Retina (tissue), 1 donor: ENCODE measurements around the gene ATP11B.
"Not testable (repeated sequence)": the region's sequence is repeated elsewhere in the genome, so short reads cannot be mapped to it uniquely, and the experiment has no call there.

Experiments
- DNase-seq: peaks from one replicate; pipeline ENCODE4 v3.0.0-alpha.2; 2016

The ATP11B gene

DNA sequence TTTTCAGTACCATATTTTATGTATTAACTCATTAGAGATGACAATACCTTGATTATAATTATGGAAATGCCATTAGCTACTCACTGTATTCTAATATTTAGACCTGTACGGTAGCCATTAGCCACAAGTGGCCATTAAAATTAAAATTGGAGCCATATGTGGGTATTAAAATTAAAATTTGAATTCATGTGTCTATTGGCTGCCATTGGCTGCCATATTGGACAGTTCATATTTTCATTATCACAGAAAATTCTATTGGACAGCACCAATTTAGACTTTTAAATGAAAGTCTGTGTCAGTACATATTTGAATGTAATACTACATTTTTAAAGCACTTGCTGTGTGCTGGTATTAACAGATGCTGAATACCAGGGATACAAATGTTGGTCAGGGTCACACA, 3.0 kb downstream of the ATP11B start:
- no peak for DNase-seq

DNA sequence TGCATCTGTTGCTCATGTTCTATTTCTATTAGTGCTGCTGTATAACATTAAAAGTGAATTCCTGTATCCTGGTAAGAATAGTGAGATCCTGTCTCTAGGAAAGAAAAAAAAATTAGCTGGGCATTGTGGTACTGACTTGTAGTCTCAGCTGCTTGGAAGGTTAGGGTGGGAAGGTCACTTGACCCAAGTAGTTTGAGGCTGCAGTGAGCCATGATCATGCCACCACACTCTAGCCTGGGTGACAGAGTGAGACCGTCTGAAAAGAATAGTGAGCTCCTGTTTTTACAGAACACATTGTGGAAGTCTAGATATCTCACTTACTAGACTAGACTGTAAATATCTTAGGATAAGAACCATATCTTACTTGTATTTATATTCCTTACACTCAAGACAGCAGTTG, 4.6 kb downstream of the ATP11B start:
- no peak for DNase-seq

DNA sequence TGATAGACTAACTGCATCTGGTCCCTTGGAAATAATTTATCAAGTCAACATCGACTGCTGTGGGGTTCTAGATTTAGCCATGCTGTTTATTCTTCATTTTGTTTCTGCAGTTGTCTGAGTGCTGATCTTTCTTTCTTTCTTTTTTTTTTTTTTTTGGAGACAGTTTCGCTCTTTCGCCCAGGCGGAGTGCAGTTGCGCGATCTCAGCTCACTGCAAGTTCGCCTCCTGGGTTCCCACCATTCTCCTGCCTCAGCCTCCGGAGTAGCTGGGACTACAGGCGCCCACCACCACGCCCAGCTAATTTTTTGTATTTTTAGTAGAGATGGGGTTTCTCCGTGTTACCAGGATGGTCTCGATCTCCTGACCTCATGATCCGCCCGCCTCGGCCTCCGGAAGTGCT, 5.8 kb downstream of the ATP11B start:
- DNase-seq, result not testable (repeated sequence)

DNA sequence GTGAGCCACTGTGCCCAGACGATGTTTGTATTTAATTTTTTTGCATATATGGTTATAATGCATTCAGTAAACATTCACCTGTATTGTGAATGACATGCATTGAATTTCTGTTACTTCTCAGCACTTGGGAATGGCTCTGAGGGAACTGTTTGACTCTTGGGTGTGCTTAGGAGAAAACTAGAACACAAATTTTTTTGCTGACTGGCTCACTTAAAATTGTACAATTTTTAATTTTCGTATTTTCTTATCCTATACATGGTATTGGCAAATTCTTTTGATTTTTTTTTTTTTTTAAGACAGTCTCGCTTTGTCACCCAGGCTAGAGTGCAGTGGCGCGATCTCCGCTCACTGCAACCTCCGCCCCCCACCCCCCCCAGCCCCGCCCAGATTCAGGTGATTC, 7.2 kb downstream of the ATP11B start:
- DNase-seq, result no peak

DNA sequence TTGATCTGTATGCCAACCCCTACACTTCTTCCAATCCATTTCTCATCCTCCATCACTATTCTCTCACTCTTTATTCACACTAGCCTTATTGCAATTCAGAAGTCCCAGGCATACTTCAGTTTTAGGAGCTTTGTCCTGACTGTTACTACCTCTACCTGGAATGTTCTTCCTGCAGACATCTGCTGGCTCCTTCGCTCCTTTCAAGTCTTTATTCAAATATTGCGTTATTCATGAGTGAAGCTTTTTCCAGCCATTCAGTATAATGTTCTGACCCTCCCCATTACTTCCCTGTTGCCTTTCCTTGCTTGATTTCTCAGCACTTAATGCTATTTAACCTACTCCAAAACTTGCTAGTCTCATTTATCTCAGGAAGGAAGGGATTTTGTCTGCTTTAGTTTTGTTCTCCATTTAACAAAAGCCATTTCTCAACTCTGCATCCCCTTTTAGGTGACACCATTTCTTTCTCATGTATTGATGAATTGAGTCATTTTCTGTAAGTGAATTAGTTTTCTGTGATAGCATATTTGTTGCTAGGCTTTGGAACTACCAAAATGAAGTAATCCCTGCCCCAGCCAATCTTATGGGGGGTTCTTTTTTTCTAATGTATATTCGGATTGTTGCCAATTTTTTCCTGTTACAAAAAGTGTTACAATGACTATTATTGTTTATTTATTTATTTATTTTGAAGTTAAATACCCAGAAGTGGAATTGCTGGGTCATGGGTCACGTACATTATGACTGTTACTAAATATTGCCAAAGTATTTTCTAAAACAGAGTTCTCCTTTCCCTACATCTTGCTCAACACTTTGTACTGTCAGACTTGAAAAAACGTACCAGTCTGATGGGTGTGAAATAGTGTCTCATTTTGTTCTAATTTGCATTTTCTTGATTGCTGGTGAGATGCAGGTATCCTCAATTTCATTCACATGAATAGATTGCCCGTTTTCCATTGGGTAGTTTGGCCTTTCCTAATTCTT, 9.4 kb downstream of the ATP11B start:
- DNase-seq, result no peak

DNA sequence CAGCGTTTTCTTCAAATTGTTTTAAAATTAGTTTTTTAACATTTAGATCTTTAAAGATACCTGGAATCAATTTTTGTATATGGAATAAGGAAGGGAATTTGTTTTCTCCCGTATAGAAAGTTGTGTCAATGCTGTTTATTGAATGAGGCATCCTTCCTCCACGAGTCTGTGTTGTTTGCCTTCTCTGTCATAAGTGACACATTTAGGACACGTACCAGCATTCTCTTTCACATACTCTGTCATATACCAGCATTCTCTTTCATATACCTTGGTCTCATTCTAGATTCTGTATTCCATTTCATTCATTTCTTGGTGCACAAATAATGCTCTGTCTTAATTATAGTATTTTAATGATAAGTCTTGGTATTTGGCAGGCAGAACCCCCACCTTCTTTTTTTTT, 10.3 kb downstream of the ATP11B start:
- DNase-seq, result no peak

DNA sequence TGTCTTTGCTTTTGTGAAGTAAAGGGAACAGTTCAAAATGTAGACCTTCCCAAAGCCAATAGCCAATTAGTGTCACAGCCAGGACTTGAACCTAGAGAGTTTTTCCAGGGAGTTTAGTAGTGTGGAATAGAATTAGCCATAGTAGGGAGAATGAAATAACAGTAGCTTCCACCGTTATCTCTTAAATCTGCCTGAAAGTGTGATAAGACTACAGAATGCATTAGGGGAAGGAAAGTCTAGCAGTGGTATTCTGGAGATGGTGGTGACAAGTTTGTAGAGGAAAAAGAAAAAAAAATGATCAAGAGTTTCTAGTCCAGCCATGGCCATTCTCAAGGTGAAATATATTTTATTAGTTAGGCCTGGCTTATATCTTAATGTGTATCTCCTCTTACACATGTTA, 13.8 kb downstream of the ATP11B start:
- DNase-seq, result no peak

DNA sequence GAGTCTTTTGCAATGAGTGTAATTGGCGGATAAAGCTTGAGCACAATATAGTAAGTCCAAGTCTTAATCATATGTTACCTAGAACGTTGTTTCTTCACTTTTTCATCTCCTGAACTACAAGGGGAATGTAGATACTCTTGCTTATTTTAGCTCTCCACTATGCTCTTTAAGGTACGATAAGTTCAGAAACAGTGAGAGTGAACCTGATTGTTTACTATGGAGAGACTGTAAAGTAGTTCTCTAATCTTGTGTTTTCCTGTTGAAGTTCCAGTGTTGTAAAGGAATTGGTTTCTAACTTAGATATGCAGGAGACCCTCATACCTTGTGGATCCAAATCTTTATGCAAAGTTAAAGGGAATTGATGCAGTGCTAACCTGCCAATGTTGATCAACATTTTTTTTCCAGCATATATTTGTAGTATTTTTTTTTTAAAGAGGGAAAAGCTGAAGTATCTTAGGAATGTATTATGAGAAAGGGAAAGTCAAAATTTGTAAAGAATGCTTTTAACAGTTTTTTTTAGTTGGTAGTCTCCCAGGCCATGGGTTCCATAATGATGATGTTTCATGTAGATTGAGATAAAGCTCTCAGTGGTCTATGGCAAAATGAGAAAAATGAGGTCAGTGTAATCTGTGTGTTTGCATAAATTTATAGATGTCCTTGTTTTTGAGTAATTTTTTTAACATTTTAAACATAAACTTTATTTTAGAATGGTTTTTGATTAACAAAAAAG, 14.9 kb downstream of the ATP11B start:
- no peak for DNase-seq

DNA sequence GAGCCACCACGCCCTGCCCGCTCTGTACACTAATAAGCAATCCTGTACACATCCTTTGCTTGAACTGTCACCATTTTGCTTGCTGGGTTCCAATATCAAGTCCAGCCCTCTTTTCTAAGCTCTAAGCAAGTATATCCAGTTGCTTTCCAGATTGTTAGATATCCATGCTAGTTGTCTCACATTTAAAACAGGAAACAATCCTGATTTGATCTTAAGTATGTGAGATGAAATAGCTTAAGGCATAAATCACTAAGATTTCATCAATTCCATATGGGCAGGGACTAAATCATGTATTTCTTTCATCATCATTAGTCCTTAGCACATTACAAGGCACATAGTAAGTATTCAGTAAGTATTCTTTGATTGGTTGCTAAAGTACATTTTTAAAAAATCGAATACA, 16.2 kb downstream of the ATP11B start:
- DNase-seq, result no peak

DNA sequence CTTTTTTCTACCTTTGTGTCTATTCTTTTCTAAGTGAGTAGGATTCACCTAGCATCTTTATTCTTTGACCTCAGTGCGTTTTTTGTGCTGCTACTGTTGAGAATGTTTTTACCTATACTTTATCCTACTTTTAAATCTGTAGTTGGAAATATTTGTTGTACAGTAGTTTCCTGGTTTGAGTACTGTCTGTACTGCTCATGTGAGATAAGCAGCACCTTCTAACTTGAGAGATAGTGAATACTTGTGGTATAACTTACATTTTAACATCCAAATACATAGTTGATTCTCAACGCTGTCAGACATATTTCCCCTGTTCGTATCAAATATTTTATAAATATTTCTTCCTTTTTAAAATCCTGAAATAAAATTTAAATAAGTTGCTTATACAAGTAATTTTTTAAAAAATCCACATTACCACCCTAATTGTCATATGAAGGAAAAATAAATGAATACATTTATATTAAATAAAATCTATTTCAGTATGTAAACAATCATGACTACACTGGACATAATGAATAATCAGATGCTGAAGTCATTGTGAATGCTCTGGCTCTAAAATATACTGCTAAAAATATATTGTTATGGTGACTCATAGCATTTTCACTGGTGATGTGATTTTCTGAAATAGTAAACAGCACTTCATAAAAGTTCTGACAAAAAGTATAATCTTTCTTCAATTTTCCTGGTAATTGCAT, 17.4 kb downstream of the ATP11B start:
- DNase-seq, result no peak

DNA sequence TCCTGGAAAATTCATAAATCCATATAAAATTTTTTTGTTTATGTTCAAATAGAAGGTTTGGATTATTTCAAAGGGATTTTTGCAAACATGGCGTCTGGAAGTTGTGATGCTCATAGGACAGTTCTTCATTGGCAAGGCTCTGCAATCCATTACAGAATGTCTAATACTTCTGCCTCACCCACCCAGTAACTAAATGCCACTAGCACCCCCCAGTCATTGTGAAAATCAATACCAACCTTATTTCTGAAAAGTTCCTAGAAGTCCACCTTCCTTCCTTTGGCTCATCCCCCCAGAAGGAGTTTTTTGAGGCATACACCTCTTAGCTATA, 17.9 kb downstream of the ATP11B start:
- no peak for DNase-seq

DNA sequence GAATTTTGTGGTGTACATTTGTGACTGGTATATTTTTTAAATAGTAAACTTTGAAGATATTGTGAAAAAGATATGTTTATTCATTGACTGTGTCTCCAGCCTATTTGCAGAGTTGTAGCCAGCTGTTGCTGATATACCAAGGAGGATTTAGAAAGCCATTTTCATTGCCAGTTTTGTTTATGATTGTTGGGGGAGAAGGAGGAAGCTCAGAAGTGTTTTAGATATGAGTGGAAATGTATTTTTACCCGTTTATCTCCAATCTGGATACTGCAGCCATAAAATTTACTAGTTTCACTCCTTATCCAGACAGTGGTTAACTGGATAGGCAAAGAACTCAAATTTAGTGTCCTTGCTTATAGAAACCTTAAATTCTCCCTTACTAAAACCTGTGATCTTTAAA, 18.8 kb downstream of the ATP11B start:
- DNase-seq, result no peak

DNA sequence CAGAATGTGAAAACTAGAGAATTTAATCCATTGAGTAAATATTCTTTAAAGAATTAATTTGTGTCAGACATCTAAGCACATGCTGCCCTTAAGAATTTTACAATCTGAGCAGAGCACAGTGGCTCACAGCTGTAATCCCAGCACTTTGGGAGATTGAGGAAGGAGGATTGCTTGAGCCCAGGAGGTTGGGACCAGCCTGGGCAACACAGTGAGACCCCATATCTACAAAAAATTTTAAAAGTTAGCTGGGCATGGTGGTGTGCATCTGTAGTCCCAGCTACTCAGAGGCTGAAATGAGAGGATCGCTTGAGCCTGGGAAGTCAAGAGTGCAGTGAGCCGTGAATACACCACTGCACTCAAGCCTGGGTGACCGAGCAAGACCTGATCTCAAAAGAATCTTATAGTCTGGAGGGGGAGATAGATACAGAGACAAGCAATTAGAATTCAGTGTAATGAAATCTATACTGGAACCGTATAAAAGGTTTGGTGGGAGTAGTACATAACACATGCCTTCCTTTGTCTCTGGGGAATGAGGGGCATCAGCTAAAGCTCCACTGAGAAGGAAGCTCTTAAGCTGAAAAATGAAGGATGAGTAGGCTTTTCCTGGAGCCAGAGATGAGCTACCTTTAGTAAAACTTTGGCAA, 21.2 kb downstream of the ATP11B start:
- DNase-seq, result peak; percentile 34

DNA sequence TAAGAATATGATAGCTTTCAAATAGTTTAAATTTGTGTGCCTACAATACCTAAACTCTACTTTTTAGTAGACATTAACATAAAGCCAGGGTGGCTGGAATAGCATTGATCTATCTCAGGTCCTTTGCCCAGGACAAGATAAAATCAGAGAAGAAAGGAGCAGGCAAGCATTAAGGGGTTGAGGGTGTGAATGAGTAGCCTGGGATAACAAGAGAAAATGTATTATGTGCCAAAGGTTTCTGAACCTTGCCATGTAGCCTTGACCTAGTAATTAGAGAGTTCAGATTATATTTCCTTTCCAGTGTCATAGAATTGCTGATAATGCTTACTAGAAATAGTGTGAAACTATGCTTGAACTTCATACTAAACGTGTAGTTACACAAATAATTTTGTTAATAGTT, 22.9 kb downstream of the ATP11B start:
- no peak for DNase-seq

DNA sequence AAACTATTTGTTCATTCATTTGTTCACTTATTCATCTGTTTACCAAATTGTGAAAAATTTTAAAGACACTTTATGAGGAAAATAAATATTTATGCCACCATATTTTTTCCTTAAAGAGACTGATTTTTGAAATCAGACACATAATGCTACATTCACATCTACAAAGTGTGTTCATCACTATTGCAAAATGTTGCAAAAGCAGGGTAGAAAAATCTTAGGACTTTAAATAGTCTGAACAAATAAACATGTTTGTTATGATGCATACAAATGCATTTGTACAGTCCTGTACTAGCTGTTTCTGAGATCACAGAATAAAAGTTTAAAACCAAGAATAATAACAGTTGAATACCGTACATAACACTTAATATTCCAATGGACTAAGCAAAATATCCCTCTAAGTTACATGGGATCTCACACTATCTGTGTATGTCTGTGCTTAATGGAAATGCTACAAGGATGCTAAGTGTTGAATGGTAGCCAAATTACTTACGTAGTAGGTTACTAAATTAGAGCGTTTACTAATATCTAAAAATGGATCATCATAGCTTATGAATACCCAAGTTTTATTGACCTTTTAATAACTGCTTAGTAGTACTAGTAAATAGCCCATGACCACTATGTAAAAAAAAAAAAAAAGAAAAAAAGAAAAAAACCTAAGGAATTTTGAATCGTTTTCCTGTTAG, 25.1 kb downstream of the ATP11B start:
- no peak for DNase-seq

DNA sequence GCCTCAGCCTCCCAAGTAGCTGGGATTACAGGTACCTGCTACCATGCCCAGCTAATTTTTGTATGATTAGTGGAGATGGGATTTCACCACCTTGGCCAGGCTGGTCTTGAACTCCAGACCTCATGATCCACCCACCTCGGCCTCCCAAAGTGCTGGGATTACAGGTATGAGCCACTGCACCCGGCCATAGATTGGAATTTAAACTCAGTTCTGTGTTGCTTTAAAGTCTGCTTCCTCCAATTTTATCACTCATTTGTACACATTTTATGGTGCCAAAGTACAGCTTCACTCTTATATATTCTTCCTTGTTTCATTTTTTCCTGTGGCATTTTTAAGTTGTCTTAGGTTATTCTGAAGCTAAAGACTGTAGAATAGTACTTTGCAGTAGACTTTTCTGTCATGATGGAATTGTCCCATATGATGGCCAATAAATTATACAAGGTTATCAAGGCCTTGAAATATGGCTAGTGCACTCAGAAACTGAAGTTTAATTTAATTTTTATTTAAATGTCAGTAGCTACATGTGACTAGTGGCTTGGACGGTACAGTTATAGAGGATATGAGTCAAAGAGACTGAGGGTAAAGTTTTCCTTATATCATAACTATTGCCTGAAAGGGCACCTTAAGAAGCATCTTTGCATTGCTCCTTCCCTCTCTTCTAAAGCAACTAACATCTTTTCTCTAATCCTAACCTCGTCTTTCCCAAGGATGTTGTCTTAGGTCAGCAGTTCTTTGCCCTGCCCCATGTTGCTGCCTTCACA, 28.1 kb downstream of the ATP11B start:
- DNase-seq, result no peak

DNA sequence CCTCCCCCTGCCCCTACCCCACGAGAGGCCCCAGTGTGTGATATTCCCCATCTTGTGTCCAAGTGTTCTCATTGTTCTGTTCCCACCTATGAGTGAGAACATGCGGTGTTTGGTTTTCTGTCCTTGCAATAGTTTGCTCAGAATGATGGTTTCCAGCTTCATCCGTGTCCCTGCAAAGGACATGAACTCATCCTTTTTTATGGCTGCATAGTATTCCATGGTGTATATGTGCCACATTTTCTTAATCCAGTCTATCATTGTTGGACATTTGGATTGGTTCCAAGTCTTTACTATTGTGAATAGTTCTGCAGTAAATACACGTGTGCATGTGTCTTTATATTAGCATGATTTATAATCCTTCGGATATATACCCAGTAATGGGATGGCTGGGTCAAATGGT, 29.0 kb downstream of the ATP11B start:
- not testable (repeated sequence) for DNase-seq

DNA sequence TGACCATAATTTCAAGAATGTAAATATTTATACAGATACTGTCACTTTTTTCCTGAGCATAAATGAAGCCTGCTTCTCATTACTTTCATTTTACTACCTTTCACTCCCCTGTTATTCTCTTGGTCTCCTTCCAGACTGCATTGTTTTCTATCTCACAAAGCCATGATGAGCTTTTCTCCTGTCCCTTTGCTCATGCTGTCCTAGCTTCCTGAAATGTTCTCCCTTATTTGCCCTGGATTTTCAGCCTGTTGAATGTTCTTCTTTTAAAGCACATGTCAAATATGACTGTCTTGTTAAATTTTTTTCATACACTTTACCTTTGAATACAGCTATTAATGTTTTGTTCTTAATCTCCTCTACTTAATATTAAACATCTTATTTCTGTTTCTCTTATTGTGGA, 31.7 kb downstream of the ATP11B start:
- no peak for DNase-seq

DNA sequence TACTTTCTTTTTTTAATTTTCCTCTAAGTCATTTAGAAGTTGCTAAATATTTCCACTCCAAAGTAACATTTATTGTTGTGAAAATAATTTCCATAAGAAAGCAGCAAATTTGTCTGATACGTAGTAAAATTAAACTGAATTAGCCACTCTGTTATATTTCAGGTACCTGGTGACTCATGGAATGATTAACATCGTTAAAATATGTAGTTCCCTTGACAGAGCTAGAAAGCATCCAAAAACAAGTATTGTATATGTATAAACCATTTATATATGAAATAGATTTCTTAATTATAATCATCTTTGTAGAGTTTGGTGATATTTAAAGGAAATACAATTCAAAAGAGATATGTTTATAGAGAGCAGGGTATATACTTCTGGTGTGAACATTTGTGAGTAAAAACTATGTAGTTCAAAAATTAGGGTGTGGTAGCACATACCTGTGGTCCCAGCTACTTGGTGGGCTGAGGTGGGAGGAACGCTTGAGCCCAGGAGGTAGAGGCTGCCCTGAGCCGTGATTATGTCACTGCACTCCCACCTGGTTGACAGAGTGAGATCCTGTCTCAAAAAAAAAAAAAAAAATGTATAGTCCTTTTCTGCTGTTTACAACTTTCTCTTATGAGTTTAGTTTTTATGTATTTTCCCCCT, 36.6 kb downstream of the ATP11B start:
- no peak for DNase-seq

DNA sequence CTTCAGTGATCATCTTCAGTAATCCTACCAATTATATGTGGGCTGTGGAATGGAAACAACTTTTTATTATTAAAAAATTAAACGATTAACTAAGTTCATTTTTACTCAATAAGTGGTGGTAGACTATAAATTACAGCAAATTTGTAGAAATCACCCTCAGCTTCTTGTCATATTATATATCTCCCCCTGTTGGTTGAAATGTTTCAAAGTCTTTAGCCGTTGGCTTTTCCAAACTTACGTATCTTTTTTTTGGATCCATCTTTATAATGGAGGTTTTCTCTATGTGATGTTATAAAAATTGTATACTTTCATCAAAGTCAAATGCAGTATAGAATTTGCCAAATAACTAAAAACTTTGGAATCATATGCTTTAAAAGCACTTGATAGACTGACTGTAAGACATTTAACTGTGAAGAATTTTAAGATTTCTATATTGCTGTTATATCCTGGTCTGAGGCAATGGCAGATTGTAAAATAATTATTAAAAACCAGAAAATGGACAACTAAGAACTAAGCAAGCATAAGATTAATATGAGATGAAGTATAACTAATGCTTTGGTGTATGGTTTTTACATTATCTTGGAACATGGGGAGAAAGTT, 44.7 kb downstream of the ATP11B start:
- no peak for DNase-seq

DNA sequence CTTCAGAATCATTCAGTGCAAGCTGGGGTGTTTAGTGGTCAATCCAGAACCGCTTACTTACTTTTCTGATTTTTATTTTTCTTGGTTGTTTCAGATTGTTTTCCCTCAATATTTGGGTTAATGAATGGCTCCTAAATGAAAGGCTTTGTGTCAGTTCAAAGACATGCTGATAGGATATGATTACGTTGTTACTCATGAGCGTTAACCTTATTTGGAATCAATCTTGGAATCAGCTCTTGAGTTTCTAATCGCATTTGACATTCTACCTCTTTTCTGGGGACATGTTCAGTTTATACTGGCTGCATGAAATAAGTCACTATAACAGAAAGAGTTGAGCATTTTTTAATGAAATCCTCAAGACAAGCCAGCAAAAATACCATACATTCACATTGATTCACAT, 50.2 kb downstream of the ATP11B start:
- no peak for DNase-seq
